Omental fat pad (tissue), 4 donors: Measurements from ENCODE around the gene HTR2A. TPM values are rescaled to one million over a fixed set of nuclear protein-coding genes. Genes with fewer than 3 reads are reported as not detected.

Experiments
- ATAC-seq: fragments of 150-250 bp; one replicate; pipeline ENCODE4 v1.9.1; 2016; ENCODE audit warnings: mild to moderate bottlenecking, moderate library complexity; ENCODE audit not compliant: low FRiP score
- DNase-seq: peaks from one replicate; pipeline ENCODE4 v3.0.0-alpha.2; 2019; ENCODE audit warnings: low spot score
- CTCF ChIP-seq, 3 donors: fragments of 450-650 bp; IDR thresholded peaks; one replicate each; pipeline ENCODE4 v1.5.1; 2016 to 2017; ENCODE audit warnings: antibody characterized with exemption in 3 of 3, mild to moderate bottlenecking in 3 of 3, moderate library complexity in 2 of 3
- total RNA-seq, 4 donors: library from RNA; depleted of rRNA; stranded (reverse); fragments of >200 nt; gene quantifications; one replicate each; pipeline ENCODE4 v1.1.0, GENCODE V29; 2016

Gene HTR2A
- total RNA-seq, 4 donors from 2014 or later, result 0.16 to 1.2 (median 0.55) TPM

GRCh38 chr13:46881621-46882020 is 15.2 kb downstream of the HTR2A start:
- DNase-seq, result no peak
- no peak for ATAC-seq
- no peak for TF ChIP-seq CTCF (IDR thresholded peaks at IDR 0.05)

GRCh38 chr13:46874006-46874405 is 22.8 kb downstream of the HTR2A start:
- TF ChIP-seq CTCF (IDR thresholded peaks at IDR 0.05), result no peak
- DNase-seq, result no peak
- no peak for ATAC-seq

- DNase-seq (no peak), ATAC-seq (no peak)
- no peak for TF ChIP-seq CTCF (IDR thresholded peaks at IDR 0.05)
These were observed 25.3 kb downstream of the HTR2A start for GRCh38 chr13:46871557-46871956.

- DNase-seq, result no peak
- TF ChIP-seq CTCF (IDR thresholded peaks at IDR 0.05), result no peak
- no peak for ATAC-seq
These were observed 28.8 kb downstream of the HTR2A start for GRCh38 chr13:46868091-46868490.

- no peak for TF ChIP-seq CTCF (IDR thresholded peaks at IDR 0.05)
- DNase-seq, result no peak
- ATAC-seq, result peak; percentile 71
These were observed 30.7 kb downstream of the HTR2A start for GRCh38 chr13:46866150-46866549.

- no peak for DNase-seq
- no peak for TF ChIP-seq CTCF (IDR thresholded peaks at IDR 0.05)
- ATAC-seq, result no peak
These were observed 31.9 kb downstream of the HTR2A start for GRCh38 chr13:46864941-46865340.

- no peak for ATAC-seq
- TF ChIP-seq CTCF (IDR thresholded peaks at IDR 0.05), result no peak
These were observed 34.9 kb downstream of the HTR2A start for GRCh38 chr13:46861959-46862358.

More at GRCh38 chr13:46861959-46862358, 34.9 kb downstream of the HTR2A start:
- DNase-seq, result no peak
